Measurements from ENCODE around the gene NTRK1. TPM values are rescaled to one million over a fixed set of nuclear protein-coding genes. Genes with fewer than 3 reads are reported as not detected.

Gene NTRK1
- total RNA-seq, 2 experiments from 2014 or later: 0.67 TPM; not detected in 1

GRCh38 chr1:156840186-156840897 is 20.3 kb upstream of the NTRK1 start:
- intact Hi-C loops (cut with micrococcal nuclease): no loop called here
- Mint-ChIP-seq H3K27me3 (ENCODE audit: low read depth) (peaks cover 46% of the 10 kb centered on the region), H3K4me1 (ENCODE audit: low read depth) (peaks cover 27% of the 10 kb centered on the region)

GRCh38 chr1:156840898-156841279 is 19.8 kb upstream of the NTRK1 start:
- peaks cover 50% of the 10 kb centered on the region for H3K27me3 Mint-ChIP-seq (ENCODE audit: low read depth)
- H3K36me3 Mint-ChIP-seq (ENCODE audit: low read depth): no peaks in the 10 kb centered on the region
- CTCF ChIA-PET: interaction anchor here (4.0 to 7.6 kb wide), 2 partner anchors 17 to 19 kb away, joined by 40 to 133 read pairs; partner anchors contain the start of genes INSRR and NTRK1
- no peak for DNase-seq
- peaks cover 25% of the 10 kb centered on the region for H3K4me1 Mint-ChIP-seq (ENCODE audit: low read depth)
- H3K9me3 Mint-ChIP-seq: no peaks in the 10 kb centered on the region
- intact Hi-C loops (cut with micrococcal nuclease): no loop called here
- no peak overlapping the region for H3K27ac Mint-ChIP-seq
- H3K4me3 Mint-ChIP-seq: no peak overlapping the region

More at GRCh38 chr1:156840186-156840897, 20.3 kb upstream of the NTRK1 start:
- H3K4me3 Mint-ChIP-seq: no peak overlapping the region
- CTCF ChIA-PET: interaction anchor here (0.9 to 7.6 kb wide), 3 partner anchors 16 to 86 kb away, joined by 3 to 133 read pairs (median 40); partner anchors contain the start of genes INSRR and NTRK1
- DNase-seq: no peak
- no peak overlapping the region for H3K27ac Mint-ChIP-seq
- no peaks in the 10 kb centered on the region for H3K36me3 Mint-ChIP-seq (ENCODE audit: low read depth)
- H3K9me3 Mint-ChIP-seq: no peaks in the 10 kb centered on the region

GRCh38 chr1:156841295-156841855 is 19.3 kb upstream of the NTRK1 start:
- intact Hi-C loops (cut with micrococcal nuclease): no loop called here
- H3K4me1 Mint-ChIP-seq (ENCODE audit: low read depth): peaks cover 20% of the 10 kb centered on the region
- peaks cover 55% of the 10 kb centered on the region for H3K27me3 Mint-ChIP-seq (ENCODE audit: low read depth)
- no peak overlapping the region for H3K27ac Mint-ChIP-seq
- no peak overlapping the region for H3K4me3 Mint-ChIP-seq
- CTCF ChIA-PET: interaction anchor here (7.6 kb wide), 1 partner anchor 18 kb away, joined by 133 read pairs; the partner anchor contains the start of genes INSRR and NTRK1
- no peak for DNase-seq
- no peaks in the 10 kb centered on the region for H3K36me3 Mint-ChIP-seq (ENCODE audit: low read depth)
- no peaks in the 10 kb centered on the region for H3K9me3 Mint-ChIP-seq

GRCh38 chr1:156842618-156843300 is 17.9 kb upstream of the NTRK1 start:
- no peak for DNase-seq
- Mint-ChIP-seq H3K4me1 (ENCODE audit: low read depth) (peaks cover 13% of the 10 kb centered on the region), H3K27me3 (ENCODE audit: low read depth) (peaks cover 69% of the 10 kb centered on the region), H3K27ac (no peak overlapping the region), H3K9me3 (no peaks in the 10 kb centered on the region), H3K36me3 (ENCODE audit: low read depth) (no peaks in the 10 kb centered on the region), H3K4me3 (no peak overlapping the region)
- CTCF ChIA-PET: no interaction called here
- intact Hi-C loops (cut with micrococcal nuclease): no loop called here

- Mint-ChIP-seq H3K36me3 (ENCODE audit: low read depth) (no peaks in the 10 kb centered on the region), H3K27ac (no peak overlapping the region), H3K4me3 (no peak overlapping the region), H3K9me3 (no peaks in the 10 kb centered on the region), H3K4me1 (ENCODE audit: low read depth) (peaks cover 21% of the 10 kb centered on the region), H3K27me3 (ENCODE audit: low read depth) (peaks cover 77% of the 10 kb centered on the region)
- no peak for DNase-seq
- CTCF ChIA-PET: interaction anchor here (1.3 kb wide), 1 partner anchor 16 kb away, joined by 6 read pairs; the partner anchor contains the start of genes INSRR and NTRK1
- intact Hi-C loops (cut with micrococcal nuclease): no loop called here
Observed at GRCh38 chr1:156844102-156844501, 16.6 kb upstream of the NTRK1 start.

- no peak overlapping the region for H3K4me3 Mint-ChIP-seq
- no peaks in the 10 kb centered on the region for H3K9me3 Mint-ChIP-seq
- H3K27ac Mint-ChIP-seq: no peak overlapping the region
- no peak for DNase-seq
- H3K27me3 Mint-ChIP-seq (ENCODE audit: low read depth): peaks cover 77% of the 10 kb centered on the region
- intact Hi-C loops (cut with micrococcal nuclease): no loop called here
- peaks cover 22% of the 10 kb centered on the region for H3K4me1 Mint-ChIP-seq (ENCODE audit: low read depth)
- CTCF ChIA-PET: interaction anchor here (1.3 kb wide), 1 partner anchor 15 kb away, joined by 6 read pairs; the partner anchor contains the start of genes INSRR and NTRK1
- H3K36me3 Mint-ChIP-seq (ENCODE audit: low read depth): no peaks in the 10 kb centered on the region
Observed at GRCh38 chr1:156844638-156845037, 16.0 kb upstream of the NTRK1 start.

- CTCF ChIA-PET: interaction anchor here (1.3 to 4.3 kb wide), 3 partner anchors 7 to 23 kb away, joined by 3 to 33 read pairs (median 6); partner anchors contain the start of genes INSRR and NTRK1
- H3K36me3 Mint-ChIP-seq (ENCODE audit: low read depth): no peaks in the 10 kb centered on the region
- peak overlapping the region; percentile 34 for H3K4me3 Mint-ChIP-seq
- intact Hi-C loops (cut with micrococcal nuclease): no loop called here
- no peak overlapping the region for H3K27ac Mint-ChIP-seq
- H3K27me3 Mint-ChIP-seq (ENCODE audit: low read depth): peaks cover 75% of the 10 kb centered on the region
- H3K4me1 Mint-ChIP-seq (ENCODE audit: low read depth): peaks cover 22% of the 10 kb centered on the region
- H3K9me3 Mint-ChIP-seq: no peaks in the 10 kb centered on the region
- peak; percentile 37 for DNase-seq
Observed at GRCh38 chr1:156845055-156845952, 15.4 kb upstream of the NTRK1 start.

- Mint-ChIP-seq H3K27me3 (ENCODE audit: low read depth) (peaks cover 69% of the 10 kb centered on the region), H3K4me3 (no peak overlapping the region)
Observed at GRCh38 chr1:156845953-156846545, 14.6 kb upstream of the NTRK1 start.

GRCh38 chr1:156846643-156847042 is 14.0 kb upstream of the NTRK1 start:
- no peak overlapping the region for H3K4me3 Mint-ChIP-seq
- no peak overlapping the region for H3K27ac Mint-ChIP-seq
- no peaks in the 10 kb centered on the region for H3K36me3 Mint-ChIP-seq (ENCODE audit: low read depth)
- peaks cover 22% of the 10 kb centered on the region for H3K4me1 Mint-ChIP-seq (ENCODE audit: low read depth)
- no peak for DNase-seq
- CTCF ChIA-PET: interaction anchor here (0.6 to 4.3 kb wide), 5 partner anchors 9 to 120 kb away, joined by 3 to 33 read pairs (median 3); partner anchors contain the start of genes INSRR and NTRK1
- intact Hi-C loops (cut with micrococcal nuclease): no loop called here
- no peaks in the 10 kb centered on the region for H3K9me3 Mint-ChIP-seq
- peaks cover 65% of the 10 kb centered on the region for H3K27me3 Mint-ChIP-seq (ENCODE audit: low read depth)

More at GRCh38 chr1:156845953-156846545, 14.6 kb upstream of the NTRK1 start:
- intact Hi-C loops (cut with micrococcal nuclease): no loop called here
- no peak for DNase-seq
- H3K27ac Mint-ChIP-seq: no peak overlapping the region
- peaks cover 22% of the 10 kb centered on the region for H3K4me1 Mint-ChIP-seq (ENCODE audit: low read depth)
- CTCF ChIA-PET: interaction anchor here (0.6 to 4.3 kb wide), 4 partner anchors 8 to 120 kb away, joined by 3 to 33 read pairs (median 7); partner anchors contain the start of genes INSRR and NTRK1
- no peaks in the 10 kb centered on the region for H3K36me3 Mint-ChIP-seq (ENCODE audit: low read depth)
- no peaks in the 10 kb centered on the region for H3K9me3 Mint-ChIP-seq

- Mint-ChIP-seq H3K9me3 (no peaks in the 10 kb centered on the region), H3K27me3 (ENCODE audit: low read depth) (peaks cover 53% of the 10 kb centered on the region), H3K4me3 (no peak overlapping the region), H3K36me3 (ENCODE audit: low read depth) (no peaks in the 10 kb centered on the region), H3K27ac (no peak overlapping the region), H3K4me1 (ENCODE audit: low read depth) (peaks cover 22% of the 10 kb centered on the region)
- intact Hi-C loops (cut with micrococcal nuclease): loop anchor here (1.0 kb wide), 1 partner anchor 12 kb away; the partner anchor contains the start of gene NTRK1
- no peak for DNase-seq
- CTCF ChIA-PET: interaction anchor here (0.6 to 4.3 kb wide), 6 partner anchors 10 to 79 kb away, joined by 3 to 33 read pairs (median 4); partner anchors contain the start of genes INSRR and NTRK1
Observed at GRCh38 chr1:156847591-156848460, 12.8 kb upstream of the NTRK1 start.

Data from activated naive CD4-positive, alpha-beta T cell treated with anti-CD3 and anti-CD28 coated beads for 36 hours (primary cell).